Omental fat pad (tissue), 4 donors: ENCODE measurements around the gene C9orf57. TPM values are rescaled to one million over a fixed set of nuclear protein-coding genes. Genes with fewer than 3 reads are reported as not detected.

Source experiments
- small RNA-seq: library from RNA; depleted of rRNA; stranded (forward); fragments of <200 nt; gene quantifications from one replicate; pipeline ENCODE3, GENCODE V24; 2016
- total RNA-seq, 4 donors: library from RNA; depleted of rRNA; stranded (reverse); fragments of >200 nt; gene quantifications; one replicate each; pipeline ENCODE4 v1.1.0, GENCODE V29; 2016

The C9orf57 gene
- total RNA-seq, 4 donors from 2014 or later, result not detected

Small RNA genes lying within 50 kb of the gene (small RNA-seq; reads per million reads assigned to genes)
- gene HSPB1P1, result not detected

Other genes with a start within 250 kb of the C9orf57 start
- 10 to 100 TPM; 18.3 to 23.5 (median 19.5) TPM for gene ABHD17B, start 149.4 kb downstream of the C9orf57 start, total RNA-seq
- gene C9orf85, start 149.0 kb downstream of the C9orf57 start, total RNA-seq, result 10 to 100 TPM in 3 of 4 donors, 1 to 10 TPM in 1; 8.2 to 12.7 (median 11.4) TPM
- not detected for gene GDA, start 88.8 kb upstream of the C9orf57 start, total RNA-seq